ENCODE results near the gene SHANK3.

Gene SHANK3

DNA sequence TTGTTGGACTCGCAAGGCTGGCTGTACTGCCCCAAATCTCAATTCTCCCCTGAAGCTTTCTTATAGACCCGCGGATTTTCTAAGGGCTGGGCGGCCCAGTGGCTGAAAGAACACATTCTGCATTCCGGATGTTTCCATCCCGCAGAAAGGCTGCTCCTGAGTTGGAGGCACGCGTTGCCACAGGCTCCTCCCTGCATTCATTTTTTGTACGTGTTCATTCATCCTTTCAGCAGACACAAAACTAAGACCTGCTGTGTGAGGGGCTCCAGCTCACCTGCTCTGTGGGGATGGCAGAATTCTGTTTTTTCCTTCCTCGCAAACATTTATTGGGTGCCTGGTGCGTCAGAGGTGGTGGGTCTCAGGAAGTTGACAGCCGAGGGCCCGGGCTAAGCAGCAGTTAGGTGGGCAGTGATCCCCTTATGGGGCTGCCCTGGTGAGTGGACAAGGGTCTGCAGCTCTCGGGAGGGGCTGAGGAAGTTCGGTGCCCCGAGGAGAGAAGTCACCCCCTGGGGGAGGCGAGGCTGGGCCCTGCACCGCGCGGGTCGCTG lies 23.7 kb downstream of the SHANK3 start:
- Mint-ChIP-seq H3K9me3 (no peaks in the 10 kb centered on the region), H3K4me1 (ENCODE audit: low read depth) (peaks cover 20% of the 10 kb centered on the region), H3K27ac (no peak overlapping the region), H3K4me3 (no peak overlapping the region), H3K27me3 (peaks cover 2% of the 10 kb centered on the region), H3K36me3 (ENCODE audit: low read depth) (no peaks in the 10 kb centered on the region)
- intact Hi-C loops (cut with micrococcal nuclease), result no loop called here

DNA sequence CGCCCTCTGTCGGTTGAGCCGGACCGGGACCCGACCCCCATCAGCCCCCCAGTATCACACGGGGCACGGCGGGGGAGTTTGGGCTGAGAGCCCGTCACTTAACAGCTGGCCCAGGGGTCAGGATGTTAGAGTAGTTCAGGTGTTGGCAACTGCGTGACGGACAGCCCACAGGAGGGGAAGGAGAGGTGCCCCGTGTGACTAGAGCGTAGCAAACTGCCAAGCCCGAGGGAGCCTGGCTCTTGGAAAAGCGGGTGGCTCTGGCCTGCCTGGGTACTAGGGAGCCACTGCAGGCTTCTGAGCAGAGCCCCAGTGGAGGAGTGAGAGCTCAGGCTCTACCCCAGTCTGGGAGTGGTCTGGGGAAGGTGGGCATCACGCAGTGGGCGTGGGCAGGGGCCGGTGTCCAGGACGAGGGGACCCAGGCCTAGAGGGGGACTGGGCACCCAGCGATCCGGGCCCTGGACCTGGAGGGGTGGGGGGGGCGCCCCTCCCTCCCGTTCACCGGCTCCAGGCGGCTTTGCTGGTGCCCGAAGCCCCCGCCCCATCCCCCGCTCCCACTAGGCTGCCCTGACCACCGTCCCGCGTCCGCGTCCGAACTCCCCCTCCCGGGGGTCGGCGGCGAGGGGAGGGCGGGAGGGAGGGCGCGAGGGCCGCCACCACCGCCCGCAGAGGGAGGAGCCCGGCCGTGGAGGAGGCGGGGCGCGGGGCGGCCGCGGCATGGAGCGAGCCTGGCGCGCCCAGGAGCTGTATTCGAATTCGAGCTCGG lies 24.4 kb downstream of the SHANK3 start:
- H3K27ac Mint-ChIP-seq, result no peak overlapping the region
- no peaks in the 10 kb centered on the region for H3K9me3 Mint-ChIP-seq
- H3K4me3 Mint-ChIP-seq, result no peak overlapping the region
- no peaks in the 10 kb centered on the region for H3K36me3 Mint-ChIP-seq (ENCODE audit: low read depth)
- intact Hi-C loops (cut with micrococcal nuclease), result no loop called here
- H3K27me3 Mint-ChIP-seq, result peaks cover 2% of the 10 kb centered on the region
- peaks cover 14% of the 10 kb centered on the region for H3K4me1 Mint-ChIP-seq (ENCODE audit: low read depth)

DNA sequence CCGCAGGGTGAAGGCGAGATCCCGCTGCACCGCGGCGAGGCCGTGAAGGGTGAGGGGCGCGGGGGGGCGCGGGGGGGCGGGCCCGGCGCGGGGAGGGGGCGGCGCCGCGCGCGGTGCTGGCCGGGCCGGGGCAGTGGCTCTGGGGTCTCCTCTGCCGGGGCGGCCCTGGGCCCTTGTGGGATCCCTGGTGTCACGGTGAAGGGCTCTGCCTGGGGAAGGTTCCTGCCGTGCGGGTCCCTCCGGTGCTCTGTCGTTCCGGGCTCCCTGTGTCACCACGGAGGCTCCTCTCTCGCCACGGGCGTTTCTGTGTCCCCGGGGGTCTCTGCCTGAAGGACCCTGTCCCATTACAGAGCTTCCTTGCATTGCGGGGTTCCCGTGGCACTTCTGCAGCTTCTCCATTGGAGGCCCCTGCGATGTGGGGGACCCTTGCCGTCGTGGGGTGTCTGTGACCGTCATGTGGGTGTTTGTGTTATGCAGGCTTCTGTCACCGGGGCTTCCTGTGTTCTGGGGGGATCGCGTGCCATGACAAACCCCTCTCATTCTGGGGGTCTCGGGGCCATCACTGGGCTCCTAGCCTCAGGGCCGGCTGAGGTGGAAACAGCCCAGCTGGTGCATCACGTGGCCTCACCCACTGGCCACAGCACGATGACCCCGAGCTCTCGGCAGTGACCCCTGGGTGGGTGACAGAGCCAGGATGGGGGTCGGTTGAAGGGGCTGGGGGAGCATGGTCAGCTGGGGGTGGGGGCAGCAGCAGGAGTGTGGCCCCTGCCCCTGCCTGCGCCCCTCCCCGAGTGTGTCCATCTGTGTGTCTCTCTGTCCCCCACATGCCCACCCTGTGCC lies 25.3 kb downstream of the SHANK3 start:
- H3K4me3 Mint-ChIP-seq, result no peak overlapping the region
- H3K36me3 Mint-ChIP-seq (ENCODE audit: low read depth), result no peaks in the 10 kb centered on the region
- no peaks in the 10 kb centered on the region for H3K27me3 Mint-ChIP-seq
- no peak overlapping the region for H3K27ac Mint-ChIP-seq
- no peaks in the 10 kb centered on the region for H3K9me3 Mint-ChIP-seq
- peaks cover 5% of the 10 kb centered on the region for H3K4me1 Mint-ChIP-seq (ENCODE audit: low read depth)
- intact Hi-C loops (cut with micrococcal nuclease), result no loop called here

DNA sequence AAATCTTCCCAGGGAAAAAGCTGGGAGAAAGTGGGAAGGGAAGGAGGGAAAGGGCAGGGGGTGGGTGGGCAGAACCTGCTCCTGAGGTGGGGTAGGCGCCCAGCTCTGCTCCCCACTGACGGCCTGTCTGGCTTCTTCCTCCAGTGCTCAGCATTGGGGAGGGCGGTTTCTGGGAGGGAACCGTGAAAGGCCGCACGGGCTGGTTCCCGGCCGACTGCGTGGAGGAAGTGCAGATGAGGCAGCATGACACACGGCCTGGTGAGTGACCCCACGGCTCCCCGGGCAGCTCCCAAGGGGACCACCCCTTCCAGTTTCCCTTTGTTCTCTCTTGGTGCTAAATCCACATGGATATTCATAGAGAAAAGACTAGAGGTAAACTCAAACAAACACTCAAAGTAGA lies 25.9 kb downstream of the SHANK3 start:
- no peaks in the 10 kb centered on the region for H3K9me3 Mint-ChIP-seq
- H3K36me3 Mint-ChIP-seq (ENCODE audit: low read depth), result no peaks in the 10 kb centered on the region
- H3K4me1 Mint-ChIP-seq (ENCODE audit: low read depth), result no peaks in the 10 kb centered on the region
- H3K4me3 Mint-ChIP-seq, result no peak overlapping the region
- intact Hi-C loops (cut with micrococcal nuclease), result no loop called here
- no peaks in the 10 kb centered on the region for H3K27me3 Mint-ChIP-seq
- H3K27ac Mint-ChIP-seq, result no peak overlapping the region

DNA sequence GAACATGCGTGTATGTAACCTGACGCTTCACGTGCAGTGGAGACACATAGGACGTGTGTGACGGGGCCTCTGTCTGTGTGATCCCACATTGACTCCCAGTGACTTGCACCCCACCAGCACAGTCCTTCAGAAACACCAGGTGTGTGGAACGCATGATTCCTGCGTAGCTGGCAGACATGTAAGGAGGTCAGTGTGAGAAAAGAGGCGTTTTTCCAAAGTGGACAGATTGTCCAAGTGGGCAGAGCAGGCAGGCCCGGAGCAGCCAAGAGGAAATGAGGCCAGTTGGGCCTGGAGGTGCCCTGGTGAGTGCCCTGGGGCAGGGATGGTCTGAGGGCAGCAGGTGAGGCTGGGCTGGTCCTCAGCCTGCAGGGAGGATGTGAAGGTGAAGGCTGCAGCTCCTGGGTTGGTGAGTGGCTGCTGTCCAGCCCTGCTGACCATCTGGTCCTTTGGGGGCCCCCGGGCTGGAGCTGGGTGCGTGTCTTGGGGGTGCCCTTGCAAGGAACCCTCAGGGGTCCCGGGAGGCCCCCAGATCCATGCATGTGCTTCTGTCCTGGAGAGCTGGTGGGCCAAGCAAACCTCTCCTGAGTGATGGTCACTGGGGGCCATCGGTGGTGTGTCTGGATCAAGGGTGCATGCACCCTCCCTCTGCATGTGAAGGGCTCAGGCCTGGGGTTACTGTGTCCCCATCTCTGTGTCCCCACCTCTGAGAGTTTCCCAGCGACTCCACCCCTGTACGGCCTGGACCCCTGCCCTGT lies 26.6 kb downstream of the SHANK3 start:
- Mint-ChIP-seq H3K4me3 (no peak overlapping the region), H3K9me3 (no peaks in the 10 kb centered on the region), H3K27ac (no peak overlapping the region)

DNA sequence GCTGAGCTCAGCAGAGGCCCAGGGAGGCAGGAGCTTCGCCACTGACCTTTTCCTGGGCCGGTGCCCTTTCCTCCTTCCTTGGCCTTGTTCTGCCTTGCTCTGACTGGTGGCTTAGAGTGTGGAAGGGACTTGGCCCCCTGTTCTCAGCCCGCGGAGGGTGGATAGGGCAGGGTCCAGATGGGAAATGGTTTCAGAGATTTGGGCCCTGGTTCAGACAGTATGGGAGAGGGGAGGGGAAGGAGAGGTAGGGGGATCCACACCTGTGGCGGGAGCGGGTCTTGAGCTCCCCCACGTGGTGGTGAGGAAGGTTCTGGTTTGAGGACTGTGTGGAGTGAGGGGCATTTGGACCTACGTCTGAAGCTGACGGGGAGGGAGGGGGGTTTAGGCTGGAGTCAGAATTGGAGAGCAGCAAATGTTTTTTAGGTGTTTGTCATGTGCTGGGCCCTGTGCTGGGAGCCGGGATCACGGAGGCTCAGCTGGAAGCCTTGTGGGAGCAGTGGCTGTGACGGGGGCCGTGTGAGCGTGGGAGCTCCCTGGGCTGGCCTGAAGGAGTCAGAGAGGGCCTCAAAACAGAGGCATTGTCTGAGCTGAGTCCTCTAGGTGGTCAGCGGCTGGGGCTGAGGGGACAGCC lies 27.2 kb downstream of the SHANK3 start:
- Mint-ChIP-seq H3K4me1 (ENCODE audit: low read depth) (no peaks in the 10 kb centered on the region), H3K27me3 (no peaks in the 10 kb centered on the region), H3K4me3 (no peak overlapping the region), H3K27ac (no peak overlapping the region), H3K9me3 (no peaks in the 10 kb centered on the region), H3K36me3 (ENCODE audit: low read depth) (no peaks in the 10 kb centered on the region)
- intact Hi-C loops (cut with micrococcal nuclease), result no loop called here

More for the DNA sequence above, 26.6 kb downstream of the SHANK3 start:
- no peaks in the 10 kb centered on the region for H3K4me1 Mint-ChIP-seq (ENCODE audit: low read depth)
- no peaks in the 10 kb centered on the region for H3K36me3 Mint-ChIP-seq (ENCODE audit: low read depth)
- intact Hi-C loops (cut with micrococcal nuclease), result no loop called here
- no peaks in the 10 kb centered on the region for H3K27me3 Mint-ChIP-seq

DNA sequence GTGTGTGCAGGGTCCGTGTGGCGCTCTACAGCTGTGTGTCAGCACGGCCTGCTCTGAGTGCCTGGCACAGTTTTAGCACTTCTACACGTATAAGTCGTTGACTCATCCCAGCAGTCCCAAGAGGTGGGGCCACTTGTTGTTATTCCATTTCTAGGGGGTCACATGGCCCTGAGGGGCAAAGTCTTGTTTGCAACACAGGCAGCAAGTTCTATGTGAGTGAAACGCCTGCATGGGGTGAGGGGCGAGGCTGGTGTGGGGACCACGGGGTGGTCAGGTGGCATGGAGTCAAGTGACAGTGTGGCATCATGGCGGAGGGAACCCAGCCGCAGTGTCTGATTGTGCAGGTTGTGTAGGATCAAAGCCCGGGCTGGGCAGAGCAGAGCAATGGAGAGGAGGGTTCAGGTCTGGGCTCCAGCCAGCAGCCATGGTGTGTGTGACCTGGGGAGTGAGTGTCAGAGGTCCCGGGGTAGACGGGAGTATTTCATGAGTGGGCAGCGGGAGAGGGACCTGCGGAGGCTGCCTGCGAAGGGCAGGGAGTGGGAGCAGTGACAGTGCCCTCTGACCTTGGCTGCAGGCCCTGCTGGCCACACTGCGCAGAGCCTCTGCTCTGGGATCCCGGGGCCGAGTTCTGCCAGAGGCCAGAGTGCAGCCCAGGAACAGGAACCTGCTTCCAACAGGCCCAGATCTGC lies 27.9 kb downstream of the SHANK3 start:
- intact Hi-C loops (cut with micrococcal nuclease), result no loop called here
- Mint-ChIP-seq H3K27me3 (no peaks in the 10 kb centered on the region), H3K36me3 (ENCODE audit: low read depth) (no peaks in the 10 kb centered on the region), H3K4me1 (ENCODE audit: low read depth) (no peaks in the 10 kb centered on the region), H3K4me3 (no peak overlapping the region), H3K27ac (no peak overlapping the region), H3K9me3 (no peaks in the 10 kb centered on the region)

DNA sequence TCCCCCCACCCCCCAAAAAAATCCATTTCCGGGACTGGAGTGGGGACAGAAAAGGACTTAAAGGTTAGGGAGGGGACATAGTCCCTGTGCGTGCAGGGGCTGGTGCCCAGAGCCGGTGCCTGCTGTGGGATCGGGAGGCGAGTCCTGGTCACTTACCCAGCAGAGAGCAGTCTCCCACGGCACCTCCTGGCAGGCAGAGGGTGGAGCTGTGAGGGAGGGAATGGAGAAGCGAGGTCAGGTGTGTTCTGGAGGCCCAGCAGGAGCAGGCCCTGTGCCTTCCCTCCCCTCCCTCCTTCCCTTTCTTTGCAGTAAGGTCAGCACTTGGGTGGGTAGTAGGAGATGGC lies 28.4 kb downstream of the SHANK3 start:
- H3K4me1 Mint-ChIP-seq (ENCODE audit: low read depth), result no peaks in the 10 kb centered on the region
- intact Hi-C loops (cut with micrococcal nuclease), result no loop called here
- H3K27me3 Mint-ChIP-seq, result no peaks in the 10 kb centered on the region
- H3K27ac Mint-ChIP-seq, result no peak overlapping the region
- H3K9me3 Mint-ChIP-seq, result no peaks in the 10 kb centered on the region
- no peak overlapping the region for H3K4me3 Mint-ChIP-seq
- H3K36me3 Mint-ChIP-seq (ENCODE audit: low read depth), result no peaks in the 10 kb centered on the region

DNA sequence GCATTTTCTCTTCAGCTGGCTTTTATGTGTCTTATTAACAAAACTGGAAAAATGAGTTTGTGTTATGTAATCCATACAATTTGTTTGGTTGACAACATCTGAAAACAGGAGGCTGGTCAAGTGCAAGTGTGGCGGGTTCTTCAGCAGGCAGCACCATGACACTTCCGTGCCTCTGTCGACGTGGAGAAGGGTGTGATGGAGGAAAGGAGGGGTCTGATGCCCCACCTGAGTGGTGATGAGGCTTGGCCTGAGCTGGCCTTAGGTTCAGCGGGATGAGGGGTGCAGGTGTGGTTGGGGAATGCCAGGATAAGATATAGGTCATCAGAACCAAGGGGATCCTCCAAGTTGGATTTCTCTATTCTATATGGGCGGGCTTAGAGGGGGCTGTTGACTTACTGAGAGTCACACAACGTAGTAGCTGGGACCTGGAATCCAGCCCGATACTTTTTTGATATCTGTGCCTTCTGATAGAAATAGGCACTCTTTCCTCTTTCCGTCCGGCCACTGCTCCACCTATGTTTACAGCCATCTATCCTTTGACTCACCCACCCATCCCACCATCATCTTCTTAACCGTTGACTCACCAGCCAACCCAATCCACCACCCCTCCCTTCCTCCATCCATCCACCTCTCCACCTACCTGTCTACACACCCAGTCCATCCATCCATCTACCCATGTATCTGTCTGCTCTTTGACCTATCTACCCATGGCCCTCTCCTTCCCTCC lies 29.0 kb downstream of the SHANK3 start:
- Mint-ChIP-seq H3K9me3 (no peaks in the 10 kb centered on the region), H3K4me1 (ENCODE audit: low read depth) (no peaks in the 10 kb centered on the region), H3K4me3 (no peak overlapping the region), H3K27ac (no peak overlapping the region), H3K27me3 (no peaks in the 10 kb centered on the region), H3K36me3 (ENCODE audit: low read depth) (no peaks in the 10 kb centered on the region)
- intact Hi-C loops (cut with micrococcal nuclease), result no loop called here

DNA sequence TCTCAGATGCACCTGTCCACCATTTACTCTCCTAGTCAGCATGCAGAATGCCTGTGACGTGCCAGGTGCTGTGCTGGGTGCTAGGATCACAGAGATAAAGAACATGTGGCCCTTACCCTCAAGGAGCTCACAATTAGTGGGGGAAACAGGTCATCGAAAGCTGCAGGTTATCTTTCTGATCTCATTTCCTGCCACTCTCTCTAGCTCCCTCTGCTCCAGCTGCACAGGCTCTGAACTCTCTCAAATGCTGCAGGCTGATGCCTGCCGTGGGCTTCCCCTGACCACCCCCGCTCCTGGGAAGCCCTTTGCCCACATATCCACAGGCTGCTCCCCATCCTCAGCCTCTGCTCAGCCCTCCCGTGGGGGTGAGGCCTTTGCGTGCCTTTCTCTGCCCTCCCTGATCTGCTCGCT lies 29.6 kb downstream of the SHANK3 start:
- Mint-ChIP-seq H3K36me3 (ENCODE audit: low read depth) (no peaks in the 10 kb centered on the region), H3K4me1 (ENCODE audit: low read depth) (no peaks in the 10 kb centered on the region), H3K27me3 (no peaks in the 10 kb centered on the region), H3K9me3 (no peaks in the 10 kb centered on the region), H3K27ac (no peak overlapping the region), H3K4me3 (no peak overlapping the region)
- intact Hi-C loops (cut with micrococcal nuclease), result no loop called here

DNA sequence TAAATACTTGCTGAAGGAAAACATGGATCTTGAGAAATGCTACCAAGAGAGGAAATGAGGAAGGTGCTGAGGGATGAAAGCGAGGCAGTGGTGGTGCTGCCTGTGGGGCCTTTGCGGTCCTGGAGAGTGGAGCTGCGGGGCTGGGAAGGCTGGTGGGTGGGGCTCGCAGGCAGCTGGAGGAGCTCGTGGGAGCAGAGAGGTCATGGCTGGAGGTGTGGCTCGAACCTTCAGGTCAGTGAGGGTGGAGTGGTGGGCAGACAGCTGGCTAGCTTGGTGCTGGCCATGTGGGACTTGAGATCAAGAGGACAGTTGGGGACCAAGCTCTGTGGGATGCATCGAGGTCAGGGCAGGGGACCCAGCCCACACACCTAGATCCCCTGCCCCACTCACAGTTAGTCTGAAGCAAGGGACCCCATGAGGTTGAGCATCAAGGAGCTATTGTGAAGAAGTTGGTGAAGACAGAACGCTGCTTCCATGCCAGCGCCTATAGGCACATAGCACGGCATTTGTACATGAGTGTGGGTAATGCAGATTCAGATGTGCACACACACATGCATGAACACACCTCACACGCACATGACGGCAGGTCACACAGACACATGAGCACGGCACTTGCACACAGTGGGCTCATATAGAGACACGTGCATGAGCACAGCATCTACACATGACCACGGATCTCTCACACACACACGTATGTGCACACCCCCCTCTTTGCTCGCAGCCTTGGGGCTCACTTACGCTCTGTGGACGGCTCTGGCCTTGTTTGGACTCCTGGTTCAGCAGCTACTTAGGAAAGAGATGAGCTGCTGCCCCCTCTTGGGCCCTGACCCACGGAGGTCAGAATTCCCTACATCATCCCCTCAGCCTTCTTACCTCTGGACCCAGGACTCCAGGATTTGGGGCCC lies 30.4 kb downstream of the SHANK3 start:
- intact Hi-C loops (cut with micrococcal nuclease), result no loop called here
- no peak overlapping the region for H3K4me3 Mint-ChIP-seq
- H3K36me3 Mint-ChIP-seq (ENCODE audit: low read depth), result no peaks in the 10 kb centered on the region
- H3K27ac Mint-ChIP-seq, result no peak overlapping the region
- H3K27me3 Mint-ChIP-seq, result no peaks in the 10 kb centered on the region
- H3K4me1 Mint-ChIP-seq (ENCODE audit: low read depth), result no peaks in the 10 kb centered on the region
- no peaks in the 10 kb centered on the region for H3K9me3 Mint-ChIP-seq

Measured in dendritic cell treated with granulocyte-macrophage colony-stimulating factor and Interleukin-4, amounts not matched to agents 40 ng/mL and 50 ng/mL, for 4 days (primary cell).